DMS153 treated with DMSO at 0.1 percent for 48 hours (cell line): ENCODE measurements around the gene CACNG5.

ENCODE experiments used
- DNase-seq: peaks from one replicate; lab custom pipeline; 2025; ENCODE audit not compliant: unreplicated experiment; lab: John Stamatoyannopoulos, UW

CACNG5 gene

DNA sequence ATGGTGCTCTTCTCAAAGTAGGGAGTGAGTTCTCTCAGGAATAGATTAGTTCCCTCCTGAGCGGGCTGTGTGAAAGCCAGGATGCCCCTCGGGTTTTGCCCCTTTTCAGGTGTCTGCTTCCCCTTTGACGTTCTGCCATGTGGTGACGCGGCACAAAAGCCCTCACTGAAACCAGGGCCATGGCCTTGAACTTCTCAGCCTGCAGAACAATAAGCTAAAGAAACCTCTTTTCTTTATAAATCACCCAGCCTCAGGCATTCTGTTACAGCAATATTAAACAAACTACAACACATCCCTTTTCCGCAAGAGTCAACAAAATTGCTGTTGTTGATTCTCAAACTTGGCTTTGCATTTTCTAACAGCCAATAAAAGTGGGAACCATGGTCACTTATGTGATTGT lies 15.5 kb upstream of the CACNG5 start:
- DNase-seq = no peak

- no peak for DNase-seq
These were observed 12.9 kb upstream of the CACNG5 start for GRCh38 chr17:66822009-66822408.

GRCh38 chr17:66826856-66827255 lies 8.1 kb upstream of the CACNG5 start:
- no peak for DNase-seq

GRCh38 chr17:66829386-66829864 lies 5.5 kb upstream of the CACNG5 start:
- DNase-seq = no peak

DNA sequence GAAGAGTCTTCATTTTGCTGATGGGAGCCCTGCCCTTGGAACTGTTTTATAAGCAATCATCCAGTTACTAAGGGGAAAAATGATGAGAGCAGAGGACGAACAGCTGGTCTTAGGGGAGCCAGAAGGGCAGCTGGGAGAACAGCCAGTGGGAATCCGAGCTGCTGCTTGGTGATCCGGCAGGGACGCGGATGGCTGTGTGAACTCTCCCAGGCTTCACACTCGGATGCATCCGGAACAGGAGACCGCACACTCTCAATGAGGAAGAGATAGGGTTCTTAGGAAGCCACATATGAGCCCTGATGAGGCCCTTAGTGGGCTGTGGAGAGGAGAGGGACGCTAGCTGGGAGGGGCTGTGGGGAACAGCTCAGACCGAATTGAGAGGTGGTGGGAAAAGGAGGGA lies 5.0 kb upstream of the CACNG5 start:
- DNase-seq = no peak

GRCh38 chr17:66830451-66830850 lies 4.5 kb upstream of the CACNG5 start:
- DNase-seq = no peak

- DNase-seq = no peak
These were observed 3.3 kb upstream of the CACNG5 start for GRCh38 chr17:66831383-66832210.

- no peak for DNase-seq
These were observed 1.7 kb upstream of the CACNG5 start for GRCh38 chr17:66833201-66833600.

DNA sequence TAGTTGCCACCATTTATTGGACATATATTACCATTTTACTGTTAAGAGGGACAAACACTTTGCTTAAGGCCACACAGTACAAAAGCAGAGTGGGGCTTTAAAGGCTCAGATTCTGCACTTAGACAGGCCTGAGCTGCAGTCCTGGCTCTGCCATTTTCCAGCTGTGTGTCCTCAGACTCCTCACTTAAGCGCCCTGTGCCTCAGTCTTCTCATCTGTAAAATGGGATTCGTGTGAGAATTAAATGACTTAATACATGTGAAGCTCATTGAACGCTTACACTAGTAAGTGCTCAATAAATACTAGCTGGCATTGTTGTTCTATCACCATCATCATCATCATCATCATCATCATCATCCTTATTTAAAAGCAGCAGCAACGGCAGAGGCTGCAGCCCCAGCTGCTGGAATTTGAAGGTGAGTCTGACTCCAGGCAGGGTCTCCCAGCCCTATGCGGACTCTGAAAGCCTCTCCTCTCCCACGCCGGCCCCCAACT lies 445 bp upstream of the CACNG5 start:
- no peak for DNase-seq

GRCh38 chr17:66835476-66835875 lies 559 bp downstream of the CACNG5 start:
- DNase-seq = no peak

DNA sequence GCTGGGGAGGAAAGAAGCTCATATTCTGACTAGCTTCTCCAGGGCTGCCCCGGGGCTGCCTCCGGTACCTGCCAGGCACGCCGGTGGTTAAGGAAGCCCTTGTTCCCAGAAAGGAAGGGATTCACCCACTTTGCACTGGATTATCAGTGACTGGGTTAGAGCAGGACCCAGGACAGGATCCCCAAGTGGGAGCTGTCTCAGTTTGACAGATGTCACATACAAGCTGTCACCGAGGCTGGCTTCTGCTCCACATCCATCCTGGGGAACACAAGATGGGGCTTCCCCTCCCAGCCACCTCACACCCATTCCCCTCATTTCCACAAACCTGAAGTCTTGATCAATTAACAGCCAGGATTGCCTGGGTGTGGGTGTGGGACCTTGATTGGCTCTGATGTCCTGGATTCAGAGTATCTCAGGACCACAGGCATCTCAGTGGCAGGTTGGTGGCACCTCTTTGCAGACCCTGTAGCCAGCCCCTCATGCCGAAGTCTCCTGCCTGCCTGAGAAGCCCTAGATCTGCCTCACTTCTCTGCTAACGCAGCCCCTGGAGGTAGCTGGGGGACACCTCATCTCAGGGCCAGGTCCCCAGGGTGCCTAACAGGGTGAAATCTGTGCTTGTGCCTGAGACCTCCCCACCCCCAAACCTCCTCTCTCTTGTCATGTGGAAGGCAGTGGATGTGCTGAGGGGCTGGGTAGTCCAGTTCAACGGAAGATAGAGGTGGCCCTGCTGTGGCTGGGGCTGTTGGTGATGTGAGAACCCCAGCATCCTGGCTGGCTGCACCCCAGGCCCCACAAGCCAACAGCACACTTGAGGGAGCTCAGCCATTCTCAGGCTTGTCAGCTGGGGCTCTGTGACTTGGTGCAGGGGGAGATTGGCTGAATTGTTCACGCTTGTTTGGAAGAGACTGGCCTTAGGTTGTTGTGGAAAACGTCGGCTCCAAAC lies 1.4 kb downstream of the CACNG5 start:
- no peak for DNase-seq

DNA sequence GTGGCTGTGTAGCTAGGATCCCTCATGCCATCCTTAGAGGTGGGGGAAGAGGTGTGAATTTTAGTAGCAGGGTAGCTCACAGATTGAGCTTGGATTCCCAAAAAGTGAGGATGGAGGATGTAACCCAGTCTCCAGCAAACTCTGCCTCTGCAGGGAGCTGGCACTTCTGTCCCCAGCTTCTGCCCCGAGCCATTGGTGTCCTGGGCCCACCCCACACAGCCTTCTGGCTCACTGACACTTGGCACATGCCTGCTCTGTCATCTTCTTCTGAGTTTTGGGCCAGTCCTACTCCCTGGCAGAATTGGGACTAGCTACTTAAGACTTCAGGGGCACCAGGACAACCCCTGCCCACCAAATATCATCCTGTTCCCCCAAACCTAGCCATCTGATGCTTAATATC lies 2.3 kb downstream of the CACNG5 start:
- DNase-seq = no peak

- no peak for DNase-seq
These were observed 3.2 kb downstream of the CACNG5 start for GRCh38 chr17:66837885-66838665.

- DNase-seq = no peak
These were observed 4.7 kb downstream of the CACNG5 start for GRCh38 chr17:66839616-66840015.

DNA sequence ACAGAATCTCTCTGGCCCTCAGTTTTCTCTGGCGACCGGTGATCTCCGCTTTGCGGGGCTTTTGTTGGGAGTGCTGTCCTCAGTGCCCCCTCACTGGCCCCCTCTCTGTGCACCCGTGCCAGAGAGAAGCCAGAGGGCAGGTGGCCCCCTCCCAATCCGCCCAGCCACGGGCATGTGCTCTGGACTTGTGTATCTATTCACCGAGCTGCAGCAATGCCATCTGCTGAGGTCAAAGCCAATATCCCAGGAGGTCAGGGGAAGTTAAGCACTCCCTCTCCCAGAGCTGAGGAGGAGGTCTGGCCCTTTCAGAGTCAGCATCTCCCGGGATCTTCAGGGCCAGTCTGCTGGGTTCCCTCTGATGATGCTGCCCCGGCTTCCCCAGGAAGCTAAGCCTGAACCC lies 5.1 kb downstream of the CACNG5 start:
- DNase-seq = no peak

DNA sequence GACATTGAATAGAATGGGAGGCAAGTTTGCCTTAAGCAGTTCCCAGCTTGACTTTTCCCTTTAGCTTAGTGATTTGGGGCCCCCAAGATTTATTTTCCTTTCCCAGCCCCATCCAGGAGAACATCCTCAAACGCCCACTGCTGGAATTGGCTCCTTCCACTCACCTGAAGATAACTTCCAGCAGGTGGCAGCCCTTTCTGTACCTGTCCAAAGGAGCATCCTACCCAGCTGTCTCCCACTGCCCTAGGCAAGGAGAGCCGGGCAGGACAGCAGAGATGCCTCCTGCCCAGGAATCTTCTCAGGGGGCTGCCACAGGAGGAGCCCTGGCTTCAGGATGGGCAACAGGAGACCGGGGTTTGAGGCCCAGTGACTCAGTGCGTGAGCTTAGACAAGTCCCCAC lies 6.4 kb downstream of the CACNG5 start:
- no peak for DNase-seq

- no peak for DNase-seq
These were observed 6.8 kb downstream of the CACNG5 start for GRCh38 chr17:66841744-66842143.

DNA sequence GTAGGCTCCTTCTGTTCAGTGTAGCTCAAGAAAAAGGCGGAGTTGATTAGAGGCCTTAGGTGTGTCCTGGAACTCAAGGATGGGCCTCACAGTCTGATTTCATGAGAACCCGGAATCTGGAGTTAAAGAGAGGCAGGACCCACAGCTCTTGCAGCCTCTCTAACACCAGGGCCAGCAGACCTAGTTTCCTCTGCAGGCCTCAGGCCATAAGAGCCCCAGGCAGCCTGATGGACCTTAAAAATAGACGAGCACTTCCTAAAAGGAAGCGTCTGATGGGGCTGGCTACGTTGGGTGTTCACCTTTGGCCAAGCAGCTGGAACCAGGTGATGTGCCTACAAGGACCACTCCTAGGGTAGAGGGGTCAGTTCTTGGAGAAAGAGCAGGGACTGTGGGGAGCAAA lies 7.6 kb downstream of the CACNG5 start:
- no peak for DNase-seq

- no peak for DNase-seq
These were observed 8.0 kb downstream of the CACNG5 start for GRCh38 chr17:66842959-66843358.

DNA sequence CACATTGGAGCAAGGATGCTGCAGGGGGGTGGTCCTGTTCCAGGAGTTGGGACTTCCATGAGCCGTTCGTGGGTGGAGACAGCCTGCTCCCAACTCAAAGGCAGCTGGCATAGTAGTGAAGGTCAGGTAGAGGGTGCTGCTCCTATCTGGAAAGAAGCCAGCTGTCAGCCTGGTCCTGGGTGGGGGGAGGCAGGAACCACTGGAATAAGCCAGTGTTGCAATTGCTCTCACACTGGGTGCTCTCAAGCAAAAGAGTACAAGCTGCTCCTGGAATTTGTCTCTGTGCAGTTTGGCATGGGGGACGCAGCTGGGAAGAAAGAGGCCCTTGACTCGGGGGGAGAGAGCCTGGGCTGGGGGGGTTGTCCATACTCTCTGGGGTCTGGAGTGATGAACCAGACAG lies 8.7 kb downstream of the CACNG5 start:
- no peak for DNase-seq

GRCh38 chr17:66847704-66848103 lies 12.8 kb downstream of the CACNG5 start:
- DNase-seq = no peak
